Colonic mucosa (tissue), 4 donors: ENCODE data around the gene WDR54. TPM values are rescaled to one million over a fixed set of nuclear protein-coding genes. Genes with fewer than 3 reads are reported as not detected.

ENCODE experiments used
- DNase-seq: peaks from one replicate; pipeline ENCODE4 v3.0.0-alpha.2; 2020
- H3K27ac ChIP-seq: fragments of 200-600 bp; one replicate; pipeline ENCODE4 v1.8.0; 2021
- H3K27me3 ChIP-seq: fragments of 200-600 bp; one replicate; pipeline ENCODE4 v1.8.0; 2021
- H3K36me3 ChIP-seq: fragments of 200-600 bp; one replicate; pipeline ENCODE4 v1.8.0; 2021
- H3K4me1 ChIP-seq: fragments of 200-600 bp; one replicate; pipeline ENCODE4 v1.8.0; 2021; ENCODE audit warnings: mild to moderate bottlenecking
- H3K4me3 ChIP-seq: fragments of 200-600 bp; one replicate; pipeline ENCODE4 v1.8.0; 2021
- H3K9ac ChIP-seq, 2 donors: one replicate each; pipeline ENCODE4 v1.7.0; 2013; ENCODE audit warnings: control low read depth in 2 of 2, low read depth in 2 of 2, low read length in 2 of 2
- H3K9me3 ChIP-seq: fragments of 200-600 bp; one replicate; pipeline ENCODE4 v1.8.0; 2021
- CTCF ChIP-seq: fragments of 200-600 bp; IDR thresholded peaks from one replicate; pipeline ENCODE4 v1.8.0; 2022; ENCODE audit warnings: antibody characterized with exemption, mild to moderate bottlenecking
- intact Hi-C: fragments of 100-400 bp; cut with DNase I; formaldehyde crosslinking; loops from one replicate; pipeline ENCODE4 v1.14.1; 2022
- total RNA-seq, 2 donors: library from RNA; stranded (reverse); fragmentation: NEBNext Ultra II Directional in 1 of 2; extraction: Animal tissue kit (Norgen Biotek cat#: 25700) in 1 of 2; gene quantifications; one replicate each; pipeline ENCODE4 v1.2.1, GENCODE V29; 2021
- donor health status: healthy.
- donor health status: DM: no; HTN: no; CAD: no.
- donor health status: DM: no; HTN: no; CAD: no.

WDR54 gene
- total RNA-seq, 2 donors from 2014 or later = 7.5 to 9.0 TPM

DNA sequence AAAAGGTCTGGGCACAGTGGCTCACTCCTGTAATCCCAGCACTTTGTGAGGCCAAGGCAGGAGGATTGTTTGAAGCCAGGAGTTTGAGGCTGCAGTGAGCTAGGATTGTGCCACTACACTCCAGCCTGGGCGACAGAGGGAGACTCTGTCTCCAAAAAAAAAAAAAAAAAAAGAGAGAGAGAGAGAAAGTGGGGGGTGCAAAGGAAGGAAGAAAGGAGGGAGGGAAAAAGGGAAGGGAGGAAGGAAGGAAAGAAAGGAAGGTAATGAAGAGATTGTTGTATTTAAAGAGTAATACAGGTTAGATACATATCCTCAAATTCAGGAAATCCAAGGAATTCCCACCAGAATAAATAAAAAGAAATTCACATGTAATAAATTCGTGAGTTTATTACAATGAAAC lies 19.6 kb upstream of the WDR54 start:
- intact Hi-C loops = no loop called here
- TF ChIP-seq CTCF = no peak

GRCh38 chr2:74406035-74406434 lies 15.5 kb upstream of the WDR54 start:
- Histone ChIP-seq H3K4me3 (no peak overlapping the region), H3K4me1 (no peaks in the 10 kb centered on the region), H3K9me3 (no peaks in the 10 kb centered on the region), H3K36me3 (no peaks in the 10 kb centered on the region), H3K27me3 (no peaks in the 10 kb centered on the region), H3K27ac (no peak overlapping the region), H3K9ac (no peak overlapping the region)
- TF ChIP-seq CTCF = no peak
- DNase-seq = no peak
- intact Hi-C loops = no loop called here

More for the DNA sequence above, 19.6 kb upstream of the WDR54 start:
- no peaks in the 10 kb centered on the region for H3K4me1 ChIP-seq
- H3K9me3 ChIP-seq = no peaks in the 10 kb centered on the region
- no peak overlapping the region for H3K27ac ChIP-seq
- no peak for DNase-seq
- no peak overlapping the region for H3K9ac ChIP-seq
- H3K36me3 ChIP-seq = no peaks in the 10 kb centered on the region
- H3K4me3 ChIP-seq = no peak overlapping the region
- H3K27me3 ChIP-seq = no peaks in the 10 kb centered on the region

DNA sequence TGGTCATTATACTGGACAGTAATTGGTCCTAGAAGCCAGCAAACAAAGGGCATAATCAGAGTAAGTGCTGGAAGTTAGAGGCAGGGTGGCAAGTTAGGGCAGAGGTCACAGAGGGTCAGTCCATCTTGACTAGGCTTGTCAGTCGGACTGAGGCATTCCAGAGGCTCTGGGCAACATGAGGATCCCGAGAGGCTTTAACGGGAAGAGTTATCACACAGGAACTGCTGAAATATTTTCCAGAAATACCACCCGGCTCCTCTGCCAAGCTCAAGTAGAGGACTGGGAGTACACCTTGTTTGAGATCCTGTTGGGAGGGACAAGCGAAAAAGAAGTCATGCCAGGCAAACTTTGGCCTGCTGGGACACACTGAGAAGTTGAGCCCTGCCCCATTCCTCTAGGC lies 13.8 kb upstream of the WDR54 start:
- Histone ChIP-seq H3K36me3 (no peaks in the 10 kb centered on the region), H3K27me3 (no peaks in the 10 kb centered on the region), H3K4me1 (no peaks in the 10 kb centered on the region), H3K9ac (no peak overlapping the region), H3K9me3 (no peaks in the 10 kb centered on the region), H3K27ac (no peak overlapping the region), H3K4me3 (no peak overlapping the region)
- no peak for DNase-seq
- TF ChIP-seq CTCF = no peak
- intact Hi-C loops = no loop called here

DNA sequence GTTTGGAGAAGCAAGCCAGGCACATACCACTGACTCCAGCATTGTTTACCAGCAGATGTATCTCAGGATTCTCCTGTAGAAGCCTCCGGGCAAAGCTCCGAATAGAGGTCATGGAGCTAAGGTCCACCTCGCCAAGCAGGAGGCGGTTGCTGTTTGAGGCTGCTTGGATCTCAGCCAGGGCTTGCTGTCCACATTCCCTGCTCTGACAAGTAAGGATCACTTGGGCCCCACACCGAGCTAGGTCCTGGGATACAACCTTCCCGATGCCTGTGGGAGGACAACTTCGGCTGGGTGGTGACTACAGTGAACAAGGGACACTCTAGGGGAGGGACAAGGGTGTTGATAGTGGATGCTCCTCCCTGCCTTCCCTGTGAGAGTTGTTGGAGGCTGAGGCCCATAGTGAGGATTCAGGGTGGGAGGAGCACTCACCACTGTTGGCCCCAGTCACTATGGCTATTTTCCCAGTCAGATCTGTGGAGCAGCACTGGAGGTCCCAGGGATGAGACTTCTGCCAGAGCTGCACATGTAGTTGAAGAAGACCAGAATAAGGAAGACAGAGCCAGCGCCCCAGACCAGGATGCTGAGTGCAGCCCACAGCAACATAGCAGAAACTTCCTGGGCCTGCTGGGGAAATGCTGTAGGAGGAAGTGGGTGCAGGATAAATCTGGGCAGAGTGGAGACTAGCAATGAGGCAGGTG lies 8.4 kb upstream of the WDR54 start:
- Histone ChIP-seq H3K36me3 (no peaks in the 10 kb centered on the region), H3K4me3 (no peak overlapping the region), H3K9me3 (no peaks in the 10 kb centered on the region), H3K4me1 (no peaks in the 10 kb centered on the region), H3K27me3 (no peaks in the 10 kb centered on the region), H3K27ac (no peak overlapping the region), H3K9ac (peak overlapping the region in 1 of 2 donors; percentile 48)
- no peak for TF ChIP-seq CTCF
- intact Hi-C loops = no loop called here
- DNase-seq = peak; percentile 44

- DNase-seq = no peak
- Histone ChIP-seq H3K9me3 (no peaks in the 10 kb centered on the region), H3K4me1 (no peaks in the 10 kb centered on the region), H3K4me3 (peak overlapping the region; percentile 52), H3K9ac (peak overlapping the region; percentile 48 to 84), H3K27ac (no peak overlapping the region), H3K36me3 (no peaks in the 10 kb centered on the region), H3K27me3 (no peaks in the 10 kb centered on the region)
- TF ChIP-seq CTCF = no peak
- intact Hi-C loops = no loop called here
Measured at GRCh38 chr2:74414441-74414840, 7.1 kb upstream of the WDR54 start.
